ENCODE results near the gene MEF2D.
A peak's percentile ranks its signal among the peaks of the same experiment; 100 is the strongest.

Gene MEF2D

DNA sequence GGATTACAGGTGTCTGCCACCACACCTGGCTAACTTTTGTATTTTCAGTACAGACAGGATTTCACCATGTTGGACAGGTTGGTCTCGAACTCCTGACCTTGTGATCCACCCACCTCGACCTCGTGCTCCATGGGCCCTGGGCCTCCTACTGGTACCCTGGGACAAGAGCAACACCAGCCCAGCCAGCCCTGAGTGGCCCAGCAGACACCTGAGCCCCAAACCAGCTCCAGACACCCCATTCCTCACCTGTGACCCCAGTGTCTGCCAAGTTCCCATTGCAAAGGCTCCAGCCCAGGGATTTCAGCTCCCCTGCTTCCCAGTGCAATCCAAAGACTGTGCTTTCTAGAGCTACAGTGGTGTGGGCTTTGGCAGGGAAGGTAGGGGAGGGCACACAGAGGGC is 14.6 kb downstream of the MEF2D start:
- no peak for DNase-seq

DNA sequence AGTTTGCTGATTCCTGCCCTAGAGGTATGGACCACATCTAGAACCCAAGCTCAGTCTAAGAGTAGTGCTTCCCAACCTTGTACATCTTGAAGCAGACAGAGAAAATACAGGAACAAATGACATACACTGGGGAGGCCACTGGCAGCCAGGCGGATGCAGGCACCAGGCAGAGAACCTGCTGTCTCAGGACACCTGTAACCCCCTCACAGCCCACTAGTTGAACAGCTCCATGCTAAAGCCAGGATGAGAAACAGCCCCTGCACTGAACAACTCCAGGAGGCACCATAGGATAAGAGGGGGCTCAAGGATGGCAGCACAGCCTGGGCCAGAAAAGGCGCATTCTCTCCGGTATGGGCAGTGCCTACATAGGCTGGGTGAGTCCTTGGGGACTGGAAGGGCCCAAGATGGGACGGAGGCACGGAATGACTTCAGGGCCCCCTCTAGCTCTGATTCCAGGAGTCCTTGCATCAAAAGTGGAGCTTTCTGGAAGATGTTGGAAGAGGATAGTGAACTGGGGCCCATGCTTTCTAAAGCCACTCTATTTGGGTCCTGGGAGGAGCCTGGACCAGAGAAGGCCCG is 16.0 kb downstream of the MEF2D start:
- DNase-seq = no peak

DNA sequence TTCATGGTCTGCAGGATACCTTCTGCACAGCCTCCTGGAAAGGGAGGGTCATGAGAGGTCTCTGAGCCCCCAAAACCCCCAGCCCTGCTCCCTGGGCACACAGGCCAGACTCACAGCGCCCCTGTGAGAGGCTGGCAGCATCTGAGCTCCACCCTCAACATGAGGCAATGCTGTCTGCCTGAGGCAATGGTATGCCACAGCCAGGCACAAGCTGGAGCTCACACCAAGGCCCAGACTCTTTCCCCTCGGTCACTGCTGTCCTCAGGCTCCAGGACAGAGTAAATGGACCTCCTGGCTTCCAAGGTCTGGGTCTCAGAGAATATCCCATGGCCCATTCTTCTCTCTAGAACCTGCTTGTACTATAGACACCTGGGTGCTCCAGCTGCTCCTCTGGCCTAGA is 17.2 kb downstream of the MEF2D start:
- DNase-seq = no peak

GRCh38 chr1:156482276-156482675 is 18.3 kb downstream of the MEF2D start:
- no peak for DNase-seq

- DNase-seq = peak in 1 of 2 experiments; percentile 24
These were observed 19.0 kb downstream of the MEF2D start for GRCh38 chr1:156481527-156481926.

DNA sequence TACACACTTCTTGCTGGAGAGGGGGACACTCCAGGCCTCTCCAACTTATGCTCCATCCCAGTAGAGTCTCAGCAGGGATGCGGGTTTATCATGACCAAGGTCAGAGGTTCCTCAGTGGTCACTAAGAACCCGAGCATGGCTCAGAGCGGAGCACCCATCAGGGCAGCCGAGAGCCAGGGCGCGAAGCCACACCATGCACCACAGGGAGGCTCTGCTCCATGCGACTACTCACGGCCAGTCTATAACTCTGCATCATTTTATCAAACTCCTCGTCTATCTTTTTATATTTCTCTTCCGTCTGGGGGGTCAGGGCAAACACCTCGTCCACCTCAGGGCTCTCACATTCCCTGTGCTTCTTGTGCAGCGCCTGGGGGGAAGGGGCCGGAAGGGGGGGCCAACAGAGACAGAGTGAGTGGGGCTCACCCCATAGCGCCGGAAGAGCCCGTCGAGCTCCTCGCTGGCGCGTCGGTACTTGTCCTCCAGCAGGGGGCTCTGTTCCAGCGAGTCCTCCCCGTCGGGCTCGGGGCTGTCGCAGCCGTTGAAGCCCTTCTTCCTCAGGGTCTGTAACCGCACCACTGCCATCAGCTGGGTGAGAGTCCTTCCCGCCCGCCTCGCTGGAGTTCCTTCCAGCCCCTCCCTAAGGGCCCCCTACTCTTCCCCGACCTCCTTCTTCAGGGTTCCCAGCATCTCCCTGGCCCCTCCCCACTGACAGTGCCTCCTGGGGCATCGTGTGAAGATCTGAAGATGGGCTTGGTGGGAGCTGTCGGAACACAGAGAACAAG is 20.0 kb downstream of the MEF2D start:
- DNase-seq = peak; percentile 71 to 72

DNA sequence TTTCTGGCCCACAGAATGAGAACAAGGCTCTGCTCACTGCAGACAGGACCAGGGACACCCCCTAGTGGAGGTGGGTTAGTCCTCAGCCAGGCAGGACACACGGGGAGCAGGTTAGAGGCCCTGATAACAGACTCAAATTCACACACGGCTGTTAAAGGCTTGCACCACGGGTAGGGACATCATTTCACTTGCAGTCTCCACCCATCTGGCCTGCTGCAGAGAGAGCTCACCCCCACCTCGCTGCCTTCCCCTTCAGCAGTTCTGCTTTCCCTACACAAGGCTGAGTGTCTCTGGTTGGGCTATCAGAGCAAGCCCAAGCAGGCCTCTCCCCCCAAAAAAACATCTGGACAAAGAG is 20.6 kb downstream of the MEF2D start:
- DNase-seq = no peak

- no peak for DNase-seq
These were observed 21.2 kb downstream of the MEF2D start for GRCh38 chr1:156479093-156480015.

- DNase-seq = no peak
These were observed 22.3 kb downstream of the MEF2D start for GRCh38 chr1:156478250-156478627.

DNA sequence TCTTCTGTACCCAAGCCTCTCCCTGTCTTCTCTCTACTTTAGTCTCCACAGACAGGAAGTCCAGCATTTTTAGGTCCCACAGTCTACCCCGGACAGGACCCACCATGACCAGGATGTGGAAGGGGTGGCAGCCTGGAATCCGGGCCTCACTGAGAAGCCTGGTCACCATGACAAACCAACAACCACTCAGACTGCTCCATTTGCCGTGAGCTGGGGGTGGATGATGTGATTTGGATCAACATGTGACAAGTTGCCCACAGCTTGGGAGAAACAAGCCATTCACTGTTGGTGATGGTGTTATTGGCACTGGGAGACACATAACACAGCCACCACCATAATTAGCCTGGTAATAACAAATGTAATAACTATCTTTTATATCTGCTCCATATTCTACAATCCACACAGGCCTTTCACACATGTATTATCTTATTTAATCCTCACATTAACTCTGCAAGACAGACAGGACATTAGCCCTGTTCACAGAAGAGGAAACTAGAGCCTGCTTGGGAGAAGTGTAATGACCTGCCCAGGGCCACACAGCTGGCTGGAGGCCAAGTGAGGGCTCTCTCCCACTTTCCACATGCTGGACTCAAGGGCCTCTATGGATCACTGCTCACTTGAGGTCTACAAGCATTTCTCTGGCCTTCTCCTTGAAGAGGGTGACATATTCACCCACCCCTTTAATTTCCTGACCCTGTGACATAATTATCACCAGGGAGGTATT is 22.9 kb downstream of the MEF2D start:
- no peak for DNase-seq

DNA sequence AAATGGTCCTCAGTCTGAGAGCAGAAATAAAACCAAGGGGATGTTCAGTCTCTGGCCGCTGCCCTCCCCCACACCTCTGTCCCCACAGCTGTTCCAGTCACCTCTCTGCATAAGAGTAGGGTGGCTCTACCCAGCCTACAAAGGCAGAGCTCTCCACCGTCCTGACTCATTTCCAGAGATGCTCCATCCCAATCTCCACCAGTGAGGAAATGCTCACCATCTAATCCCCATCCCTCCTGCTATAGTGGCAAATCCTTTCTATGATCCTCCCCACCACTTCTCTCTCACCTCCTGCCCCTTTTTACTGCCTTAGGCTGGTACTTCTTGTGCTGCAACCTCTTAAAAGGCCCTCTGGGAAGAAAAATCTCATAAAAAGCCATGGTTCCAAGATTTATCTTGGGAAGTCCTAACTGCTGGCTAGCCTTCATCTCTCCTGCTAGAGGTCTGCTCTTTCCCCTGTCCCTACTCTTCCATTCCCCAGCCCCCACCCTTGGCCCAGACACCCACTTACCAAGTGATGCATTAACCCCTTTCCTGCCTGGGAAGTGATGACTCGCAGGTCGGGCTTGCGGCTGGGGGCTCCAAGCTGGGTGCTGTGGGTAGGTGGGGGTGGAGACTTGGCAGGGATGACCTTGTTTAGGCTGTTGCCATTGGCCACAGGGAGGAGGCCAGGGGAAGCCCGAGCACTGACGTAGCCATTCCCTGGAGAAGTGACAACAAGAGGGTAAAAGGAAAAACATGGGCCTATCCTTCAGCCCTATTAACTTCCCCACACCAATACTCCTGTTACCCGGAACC is 23.9 kb downstream of the MEF2D start:
- no peak for DNase-seq

DNA sequence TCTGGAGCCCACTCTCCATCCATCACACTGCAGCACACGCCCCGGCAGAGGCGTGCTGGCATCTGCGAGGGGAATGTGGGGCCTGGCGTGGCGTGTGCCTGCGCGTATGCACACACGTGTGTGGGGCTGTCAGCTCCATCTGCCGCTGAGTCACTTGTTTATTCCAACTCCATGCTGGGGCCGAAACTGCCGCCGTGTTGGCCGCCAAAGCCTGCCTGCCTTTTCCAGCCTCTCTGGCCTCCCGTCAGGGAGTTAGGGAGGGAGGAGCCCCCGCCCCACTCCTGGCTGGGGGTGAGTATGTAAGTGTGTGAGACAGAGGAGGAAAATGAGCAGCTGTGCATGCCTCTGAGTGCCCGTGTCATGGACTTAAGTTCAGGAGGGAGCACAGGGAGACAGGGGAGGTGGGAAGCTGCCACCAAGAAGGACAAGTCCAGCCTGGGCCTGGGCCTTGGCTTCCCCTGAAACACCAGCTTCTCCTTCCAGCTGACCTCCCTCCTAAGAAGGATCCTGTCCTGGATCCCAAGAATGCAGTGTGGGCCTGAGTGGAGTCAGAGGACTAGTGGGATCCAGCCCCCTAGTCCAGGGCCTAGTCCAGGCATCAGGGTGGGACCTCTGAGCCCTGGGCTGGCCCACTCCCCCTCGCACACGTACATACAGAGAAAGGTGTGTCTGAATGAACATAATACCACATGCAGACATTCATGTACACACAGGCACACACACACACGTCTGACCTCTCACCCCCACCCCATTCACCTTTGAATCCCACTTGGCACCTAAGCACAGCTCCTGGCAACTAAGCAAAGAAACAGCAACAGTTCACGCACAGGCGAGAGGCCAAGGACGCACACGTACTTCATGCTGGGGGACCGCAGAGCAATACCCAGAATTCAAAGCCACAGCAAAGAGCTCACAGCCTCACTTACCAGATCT is 24.7 kb downstream of the MEF2D start:
- no peak for DNase-seq

GRCh38 chr1:156474966-156475365 is 25.6 kb downstream of the MEF2D start:
- DNase-seq = no peak

DNA sequence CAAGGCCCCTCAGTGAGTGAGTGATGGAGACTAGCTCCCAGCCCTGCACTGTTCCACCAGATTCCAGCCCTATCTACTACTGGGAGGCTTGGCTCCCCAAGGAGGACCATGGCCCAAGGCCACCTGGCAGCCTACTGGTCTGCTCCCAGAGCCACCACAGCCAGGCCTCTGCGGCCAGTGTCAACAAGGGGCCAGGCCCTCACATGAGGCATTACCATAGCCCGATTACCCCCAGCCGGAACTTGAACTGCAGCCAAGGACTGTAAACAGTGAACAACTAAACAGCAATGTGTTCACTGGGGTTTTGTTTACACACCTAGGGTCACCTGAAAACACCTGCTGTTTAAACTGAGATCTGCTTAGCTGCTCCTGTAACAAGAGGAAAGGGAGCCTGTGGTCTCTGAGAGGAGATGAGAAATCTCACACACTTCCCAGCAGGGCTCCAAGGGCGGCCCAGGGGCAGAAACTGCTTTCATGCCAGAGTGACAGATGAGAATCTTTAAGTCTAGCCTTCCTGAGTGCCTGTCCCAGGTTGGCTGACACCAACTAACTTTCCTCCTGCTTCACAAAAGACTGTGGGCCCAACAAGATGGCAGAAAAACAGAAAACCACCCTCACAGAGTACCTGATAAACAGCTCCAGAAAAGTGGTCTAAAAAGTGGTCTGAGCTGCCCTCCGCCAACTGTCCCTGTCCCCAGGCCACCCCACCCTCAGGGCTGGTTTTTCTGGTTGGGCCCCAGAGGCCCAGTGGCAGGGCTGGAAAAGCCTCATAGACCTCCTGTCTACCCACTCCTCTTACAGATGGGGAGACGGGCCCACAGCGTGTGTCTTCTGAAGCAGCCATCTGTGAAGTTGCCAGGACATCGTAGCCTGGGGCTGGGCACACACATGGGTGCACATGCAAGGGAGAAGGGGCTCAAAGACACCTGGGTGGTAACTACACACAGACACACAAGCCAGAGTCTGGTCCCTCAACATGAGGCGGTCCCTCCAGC is 28.8 kb downstream of the MEF2D start:
- no peak for DNase-seq

- no peak for DNase-seq
These were observed 30.1 kb downstream of the MEF2D start for GRCh38 chr1:156470473-156470872.

GRCh38 chr1:156468693-156469345 is 31.8 kb downstream of the MEF2D start:
- DNase-seq = no peak

DNA sequence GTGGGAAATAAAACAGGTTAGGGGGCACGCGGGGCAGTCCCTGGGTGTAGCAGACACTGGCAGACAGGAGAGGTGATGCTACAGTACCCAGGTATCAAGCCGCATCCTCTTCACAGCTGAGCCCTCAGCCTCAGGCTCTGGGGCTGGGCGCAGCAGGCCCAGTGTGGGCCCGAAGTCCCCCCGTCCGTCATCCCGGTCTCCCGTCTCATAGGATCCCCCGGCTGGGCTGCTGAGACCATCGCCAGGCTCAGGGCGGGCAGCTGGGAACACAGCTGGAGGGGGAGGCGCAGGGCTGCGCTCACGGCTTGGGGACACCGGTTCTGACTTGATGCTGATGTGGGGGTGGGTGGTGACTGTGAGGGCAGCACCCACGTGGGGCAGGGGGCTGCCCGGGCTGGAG is 32.7 kb downstream of the MEF2D start:
- no peak for DNase-seq

- DNase-seq = no peak
These were observed 33.2 kb downstream of the MEF2D start for GRCh38 chr1:156467385-156467784.

DNA sequence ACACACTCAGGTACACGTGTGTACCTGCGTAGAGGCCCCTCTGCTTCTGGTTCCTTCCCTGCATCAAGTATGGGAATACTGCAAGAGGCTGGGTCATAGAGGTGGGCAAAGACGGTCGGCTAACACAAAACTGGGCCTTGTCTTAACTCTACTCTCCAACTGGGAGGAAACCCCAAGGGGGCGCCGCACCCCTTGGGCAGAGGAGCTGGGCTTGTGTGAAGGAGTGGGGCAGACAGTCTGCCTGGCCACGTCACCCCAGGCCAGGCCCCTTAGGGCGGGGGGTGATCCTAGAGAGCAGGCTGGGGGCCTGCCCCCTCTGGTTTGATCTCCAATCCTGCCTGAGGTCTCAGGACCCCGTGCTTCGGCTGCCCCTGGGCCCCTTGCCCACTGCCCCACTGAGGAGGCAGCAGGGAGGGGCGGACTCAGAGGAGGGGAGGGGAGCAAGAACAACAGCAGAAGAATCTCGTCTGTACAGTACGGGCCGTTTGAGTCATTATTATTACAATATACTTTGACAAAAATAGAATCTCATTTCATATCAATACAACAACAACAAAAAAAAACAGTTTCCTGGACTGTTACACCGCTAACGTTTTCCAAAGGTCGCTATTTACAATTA is 34.7 kb downstream of the MEF2D start:
- DNase-seq = no peak

All from stimulated activated CD4-positive, alpha-beta T cell treated with anti-CD3 and anti-CD28 coated beads, Interleukin-4, amount 100 ng/mL, for 4 hours (primary cell).